K562 (cell line): ENCODE measurements around the gene TRPM4. TPM values are rescaled to one million over a fixed set of nuclear protein-coding genes. Genes with fewer than 3 reads are reported as not detected.

Source experiments
- DPF2 ChIP-seq: fragments of 450-650 bp; IDR thresholded peaks from 2 replicates; pipeline ENCODE4 v1.6.1; 2016
- EP400 ChIP-seq: fragments of 450-650 bp; IDR thresholded peaks from 2 replicates; pipeline ENCODE4 v1.6.1; 2017; ENCODE audit warnings: antibody characterized with exemption, mild to moderate bottlenecking, moderate library complexity
- ETV1 ChIP-seq: fragments of 450-650 bp; conservative IDR thresholded peaks from 2 replicates; pipeline ENCODE4 v1.6.1; 2016; ENCODE audit warnings: missing genetic modification characterization, control low read depth, low read depth, missing compliant biosample characterization
- FOXK2 ChIP-seq, 2 experiments: fragments of 450-650 bp; IDR thresholded peaks in 1 of 2; conservative IDR thresholded peaks in 1 of 2; 2 replicates each; pipeline ENCODE4 v1.6.1; 2016; ENCODE audit warnings: low read depth in 2 of 2, mild to moderate bottlenecking in 1 of 2
- HCFC1 ChIP-seq: IDR thresholded peaks from 2 replicates; pipeline ENCODE4 v1.6.1; 2012; ENCODE audit warnings: low read depth, low read length, improper control_type of control experiment
- MTA3 ChIP-seq: fragments of 450-650 bp; formaldehyde crosslinking; IDR thresholded peaks from 2 replicates; pipeline ENCODE4 v1.6.1; 2017; ENCODE audit warnings: mild to moderate bottlenecking, borderline replicate concordance
- RBM34 ChIP-seq: fragments of 200-400 bp; formaldehyde crosslinking; IDR thresholded peaks from 2 replicates; pipeline ENCODE4 v1.6.1; 2018; ENCODE audit warnings: low read length, borderline replicate concordance; ENCODE audit not compliant: insufficient read depth
- STAT5A ChIP-seq: IDR thresholded peaks from 2 replicates; pipeline ENCODE4 v1.6.1; 2012; ENCODE audit warnings: low read length, inconsistent platforms, borderline replicate concordance
- TOE1 ChIP-seq, 2 experiments: fragments of 450-650 bp in 1 of 2; sonication (generic) in 1 of 2; formaldehyde crosslinking in 1 of 2; IDR thresholded peaks; 2 replicates each; pipeline versions ENCODE4 v1.7.1 to v1.8.0; 2016 to 2022; ENCODE audit warnings: borderline replicate concordance in 2 of 2, mild to moderate bottlenecking in 2 of 2, antibody characterized with exemption in 1 of 2, inconsistent platforms in 1 of 2, low read depth in 1 of 2, missing genetic modification reagents in 1 of 2, moderate library complexity in 1 of 2
- ZNF146 ChIP-seq: IDR thresholded peaks from one replicate; pipeline ENCODE4 v1.6.1; 2018; ENCODE audit warnings: missing compliant biosample characterization; ENCODE audit not compliant: unreplicated experiment
- polyA plus RNA-seq, 8 experiments: library from polyadenylated mRNA; depleted of rRNA in 4 of 8; stranded (reverse) in 5 of 8; unstranded in 3 of 8; fragments of >200 nt; fragmentation: Nextera tagmentation in 2 of 8; fragmentation: Illumina TruSeq in 1 of 8; extraction: Ambion mirVana in 2 of 8; extraction: Trizol in 1 of 8; gene quantifications; 2 replicates each; pipeline versions ENCODE4 v1.2.1 to v1.2.3, GENCODE V29; 2011 to 2014; ENCODE audit warnings: inconsistent platforms in 1 of 8, missing spikeins in 1 of 8
- total RNA-seq, 7 experiments: library from RNA; depleted of rRNA in 6 of 7; stranded (reverse); fragments of >200 nt in 6 of 7; fragmentation: Illumina TruSeq in 2 of 7; extraction: Trizol in 2 of 7; gene quantifications; 2 replicates each; pipeline versions ENCODE4 v1.2.1 to v1.2.3, GENCODE V29; 2011 to 2021; ENCODE audit warnings: low replicate concordance in 1 of 7
- TF ChIP-seq, protein P1 (sequence below): sonication (generic); formaldehyde crosslinking; IDR thresholded peaks from 2 replicates; pipeline ENCODE4 v1.8.1; 2023; ENCODE audit warnings: mild to moderate bottlenecking, missing genetic modification reagents
- TF ChIP-seq, protein P2 (sequence below), 2 experiments: fragments of 450-650 bp; formaldehyde crosslinking in 1 of 2; IDR thresholded peaks; 2 replicates each; pipeline versions ENCODE4 v1.4.0 to v1.6.1; 2014 to 2020; ENCODE audit warnings: mild to moderate bottlenecking in 2 of 2, borderline replicate concordance in 1 of 2, low read depth in 1 of 2
- TF ChIP-seq, protein P3 (sequence below): fragments of 450-650 bp; IDR thresholded peaks from 2 replicates; pipeline ENCODE4 v1.6.1; 2016; ENCODE audit warnings: antibody characterized with exemption

TRPM4 gene
- total and polyA plus RNA-seq, 9 of the 15 experiments (the other 6 are each of a cell fraction or from before 2014, with no cell fraction given) = 6.5 to 45.4 (median 15.2) TPM

DNA sequence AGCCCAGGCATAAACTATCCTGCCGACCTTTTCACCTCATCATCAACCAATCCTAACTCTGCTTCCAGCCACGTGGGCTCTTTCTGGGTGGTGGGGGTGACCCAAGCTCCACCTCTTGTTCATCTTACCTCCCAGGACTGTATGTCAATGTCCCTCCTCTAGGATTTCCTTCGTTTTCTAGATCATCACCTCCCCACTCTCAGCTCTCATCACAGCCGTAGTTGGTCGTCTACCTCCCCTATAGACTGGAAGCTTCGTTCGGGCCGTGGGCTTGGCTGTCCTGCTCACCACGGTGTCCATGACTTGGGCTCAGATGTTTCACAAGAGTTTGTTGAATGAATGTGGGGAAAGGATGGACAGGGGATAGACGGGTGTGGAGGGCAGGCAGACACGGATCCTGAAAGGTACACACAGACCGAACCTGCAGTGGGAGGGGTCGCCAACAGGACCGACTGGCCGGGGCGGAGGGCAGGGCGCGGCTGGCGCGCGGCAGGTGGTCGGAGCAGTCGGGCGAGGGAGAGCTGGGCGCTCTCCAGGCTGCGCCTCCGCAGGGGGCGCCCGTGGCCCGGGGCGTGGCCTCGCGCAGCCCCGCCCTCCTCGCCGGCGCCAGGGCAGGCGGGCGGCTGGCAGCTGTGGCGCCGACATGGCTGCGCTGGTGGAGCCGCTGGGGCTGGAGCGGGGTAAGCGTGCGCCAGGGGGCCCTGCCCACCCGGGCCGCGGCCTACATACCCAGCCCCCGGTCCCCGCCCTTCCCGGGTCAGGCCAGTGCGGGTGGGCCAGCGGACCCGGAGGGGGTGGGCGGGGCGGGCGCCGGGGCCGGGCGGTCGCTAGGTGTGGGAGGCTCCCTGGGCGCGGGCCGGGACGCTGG is 43.6 kb upstream of the TRPM4 start, which contains the start of gene LIN7B (continued):
- TF ChIP-seq, protein P1, sequence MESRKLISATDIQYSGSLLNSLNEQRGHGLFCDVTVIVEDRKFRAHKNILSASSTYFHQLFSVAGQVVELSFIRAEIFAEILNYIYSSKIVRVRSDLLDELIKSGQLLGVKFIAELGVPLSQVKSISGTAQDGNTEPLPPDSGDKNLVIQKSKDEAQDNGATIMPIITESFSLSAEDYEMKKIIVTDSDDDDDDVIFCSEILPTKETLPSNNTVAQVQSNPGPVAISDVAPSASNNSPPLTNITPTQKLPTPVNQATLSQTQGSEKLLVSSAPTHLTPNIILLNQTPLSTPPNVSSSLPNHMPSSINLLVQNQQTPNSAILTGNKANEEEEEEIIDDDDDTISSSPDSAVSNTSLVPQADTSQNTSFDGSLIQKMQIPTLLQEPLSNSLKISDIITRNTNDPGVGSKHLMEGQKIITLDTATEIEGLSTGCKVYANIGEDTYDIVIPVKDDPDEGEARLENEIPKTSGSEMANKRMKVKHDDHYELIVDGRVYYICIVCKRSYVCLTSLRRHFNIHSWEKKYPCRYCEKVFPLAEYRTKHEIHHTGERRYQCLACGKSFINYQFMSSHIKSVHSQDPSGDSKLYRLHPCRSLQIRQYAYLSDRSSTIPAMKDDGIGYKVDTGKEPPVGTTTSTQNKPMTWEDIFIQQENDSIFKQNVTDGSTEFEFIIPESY (CRISPR knock-in tag) = no peak
- TF ChIP-seq EP400 = peak; percentile 61; the same call in 1 of the 2 replicates
- TF ChIP-seq MTA3 = peak; percentile 80; the same call in 1 of the 2 replicates
- TF ChIP-seq ZNF146 (CRISPR knock-in tag) = no peak
- TF ChIP-seq TOE1 (IDR thresholded peaks at IDR 0.05; ENCODE audit: borderline replicate concordance) = no peak
- 0 out of 2 replicates have a peak, but pooled peaks have one; percentile 31 for TF ChIP-seq TOE1 (CRISPR knock-in tag; IDR thresholded peaks at IDR 0.05; ENCODE audit: borderline replicate concordance, low read depth)
- TF ChIP-seq HCFC1 = peak; percentile 41; the same call in 1 of the 2 replicates
- TF ChIP-seq, protein P2, sequence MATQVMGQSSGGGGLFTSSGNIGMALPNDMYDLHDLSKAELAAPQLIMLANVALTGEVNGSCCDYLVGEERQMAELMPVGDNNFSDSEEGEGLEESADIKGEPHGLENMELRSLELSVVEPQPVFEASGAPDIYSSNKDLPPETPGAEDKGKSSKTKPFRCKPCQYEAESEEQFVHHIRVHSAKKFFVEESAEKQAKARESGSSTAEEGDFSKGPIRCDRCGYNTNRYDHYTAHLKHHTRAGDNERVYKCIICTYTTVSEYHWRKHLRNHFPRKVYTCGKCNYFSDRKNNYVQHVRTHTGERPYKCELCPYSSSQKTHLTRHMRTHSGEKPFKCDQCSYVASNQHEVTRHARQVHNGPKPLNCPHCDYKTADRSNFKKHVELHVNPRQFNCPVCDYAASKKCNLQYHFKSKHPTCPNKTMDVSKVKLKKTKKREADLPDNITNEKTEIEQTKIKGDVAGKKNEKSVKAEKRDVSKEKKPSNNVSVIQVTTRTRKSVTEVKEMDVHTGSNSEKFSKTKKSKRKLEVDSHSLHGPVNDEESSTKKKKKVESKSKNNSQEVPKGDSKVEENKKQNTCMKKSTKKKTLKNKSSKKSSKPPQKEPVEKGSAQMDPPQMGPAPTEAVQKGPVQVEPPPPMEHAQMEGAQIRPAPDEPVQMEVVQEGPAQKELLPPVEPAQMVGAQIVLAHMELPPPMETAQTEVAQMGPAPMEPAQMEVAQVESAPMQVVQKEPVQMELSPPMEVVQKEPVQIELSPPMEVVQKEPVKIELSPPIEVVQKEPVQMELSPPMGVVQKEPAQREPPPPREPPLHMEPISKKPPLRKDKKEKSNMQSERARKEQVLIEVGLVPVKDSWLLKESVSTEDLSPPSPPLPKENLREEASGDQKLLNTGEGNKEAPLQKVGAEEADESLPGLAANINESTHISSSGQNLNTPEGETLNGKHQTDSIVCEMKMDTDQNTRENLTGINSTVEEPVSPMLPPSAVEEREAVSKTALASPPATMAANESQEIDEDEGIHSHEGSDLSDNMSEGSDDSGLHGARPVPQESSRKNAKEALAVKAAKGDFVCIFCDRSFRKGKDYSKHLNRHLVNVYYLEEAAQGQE (IDR thresholded peaks at IDR 0.05; ENCODE audit: borderline replicate concordance) = peak; percentile 38
- TF ChIP-seq, protein P2 (CRISPR knock-in tag; IDR thresholded peaks at IDR 0.05; ENCODE audit: low read depth) = no peak
- TF ChIP-seq, protein P3, sequence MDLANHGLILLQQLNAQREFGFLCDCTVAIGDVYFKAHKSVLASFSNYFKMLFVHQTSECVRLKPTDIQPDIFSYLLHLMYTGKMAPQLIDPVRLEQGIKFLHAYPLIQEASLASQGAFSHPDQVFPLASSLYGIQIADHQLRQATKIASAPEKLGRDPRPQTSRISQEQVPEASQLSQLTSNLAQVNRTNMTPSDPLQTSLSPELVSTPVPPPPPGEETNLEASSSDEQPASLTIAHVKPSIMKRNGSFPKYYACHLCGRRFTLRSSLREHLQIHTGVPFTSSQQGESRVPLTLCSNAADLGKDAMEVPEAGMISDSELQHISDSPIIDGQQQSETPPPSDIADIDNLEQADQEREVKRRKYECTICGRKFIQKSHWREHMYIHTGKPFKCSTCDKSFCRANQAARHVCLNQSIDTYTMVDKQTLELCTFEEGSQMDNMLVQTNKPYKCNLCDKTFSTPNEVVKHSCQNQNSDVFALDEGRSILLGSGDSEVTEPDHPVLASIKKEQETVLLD = 0 out of 2 replicates have a peak, but pooled peaks have one; percentile 52
- no peak for TF ChIP-seq STAT5A
- no peak for TF ChIP-seq FOXK2 (conservative IDR thresholded peaks at IDR 0.05 in 1 of 2, IDR thresholded peaks at IDR 0.05 in 1 of 2; ENCODE audit: low read depth in 2 of 2)
- no peak for TF ChIP-seq RBM34
- TF ChIP-seq ETV1 = no peak
- TF ChIP-seq DPF2 = peak; percentile 46; the same call in 1 of the 2 replicates
